GM12878 (cell line): ENCODE measurements around the gene HERPUD1. TPM values are rescaled to one million over a fixed set of nuclear protein-coding genes. Genes with fewer than 3 reads are reported as not detected.

ENCODE experiments used
- BMI1 ChIP-seq: fragments of 450-650 bp; IDR thresholded peaks from 2 replicates; pipeline ENCODE4 v1.6.1; 2016; ENCODE audit warnings: mild to moderate bottlenecking, moderate library complexity, borderline replicate concordance
- CREM ChIP-seq: IDR thresholded peaks from 2 replicates; pipeline ENCODE4 v1.6.1; 2014; ENCODE audit warnings: antibody characterized with exemption, low read depth
- DPF2 ChIP-seq: fragments of 450-650 bp; IDR thresholded peaks from 2 replicates; pipeline ENCODE4 v1.6.1; 2017; ENCODE audit warnings: mild to moderate bottlenecking
- E4F1 ChIP-seq: fragments of 450-650 bp; IDR thresholded peaks from 2 replicates; pipeline ENCODE4 v1.6.1; 2018; ENCODE audit warnings: borderline replicate concordance, mild to moderate bottlenecking; ENCODE audit not compliant: partially characterized antibody
- EP300 ChIP-seq, 2 experiments: fragments of 150-350 bp in 1 of 2; IDR thresholded peaks; 2 replicates each; pipeline ENCODE4 v1.6.1; 2011 to 2012; ENCODE audit warnings: low read depth in 2 of 2, low read length in 2 of 2, borderline replicate concordance in 1 of 2, improper control_type of control experiment in 1 of 2, inconsistent platforms in 1 of 2; ENCODE audit not compliant: control insufficient read depth in 1 of 2
- ETV6 ChIP-seq, 2 experiments: fragments of 450-650 bp in 1 of 2; IDR thresholded peaks in 1 of 2; conservative IDR thresholded peaks in 1 of 2; 2 replicates each; pipeline ENCODE4 v1.6.1; 2014; ENCODE audit warnings: antibody characterized with exemption in 1 of 2, borderline replicate concordance in 1 of 2, low read depth in 1 of 2, mild to moderate bottlenecking in 1 of 2, moderate library complexity in 1 of 2
- GATAD2B ChIP-seq: fragments of 450-650 bp; conservative IDR thresholded peaks from 2 replicates; pipeline ENCODE4 v1.6.1; 2017; ENCODE audit warnings: low read depth, mild to moderate bottlenecking, moderate library complexity
- HDGF ChIP-seq: fragments of 450-650 bp; IDR thresholded peaks from 2 replicates; pipeline ENCODE4 v1.6.1; 2016; ENCODE audit warnings: antibody characterized with exemption
- MAX ChIP-seq: IDR thresholded peaks from 2 replicates; pipeline ENCODE4 v1.6.1; 2012; ENCODE audit warnings: low read depth, low read length, improper control_type of control experiment
- MTA2 ChIP-seq: fragments of 450-650 bp; IDR thresholded peaks from 2 replicates; pipeline ENCODE4 v1.6.1; 2016; ENCODE audit warnings: low read depth, mild to moderate bottlenecking, moderate library complexity
- NFYB ChIP-seq: IDR thresholded peaks from 2 replicates; pipeline ENCODE4 v1.6.1; 2011; ENCODE audit warnings: low read depth, mild to moderate bottlenecking, low read length, improper control_type of control experiment, moderate library complexity; ENCODE audit not compliant: insufficient read depth
- PML ChIP-seq: IDR thresholded peaks from 2 replicates; pipeline ENCODE4 v1.6.1; 2012; ENCODE audit warnings: low read length, inconsistent platforms
- POU2F2 ChIP-seq: IDR thresholded peaks from 3 replicates; pipeline ENCODE4 v1.6.1; 2011; ENCODE audit warnings: low read depth, mild to moderate bottlenecking, low read length, borderline replicate concordance
- RCOR1 ChIP-seq: conservative IDR thresholded peaks from 2 replicates; pipeline ENCODE4 v1.6.1; 2012; ENCODE audit warnings: low read depth, low read length, improper control_type of control experiment
- RUNX3 ChIP-seq: IDR thresholded peaks from 2 replicates; pipeline ENCODE4 v1.6.1; 2012; ENCODE audit warnings: low read length, inconsistent platforms
- SMAD1 ChIP-seq: fragments of 450-650 bp; IDR thresholded peaks from 2 replicates; pipeline ENCODE4 v1.6.1; 2018; ENCODE audit warnings: mild to moderate bottlenecking, low read depth; ENCODE audit not compliant: partially characterized antibody
- SMARCA5 ChIP-seq: fragments of 450-650 bp; IDR thresholded peaks from 2 replicates; pipeline ENCODE4 v1.6.1; 2017; ENCODE audit warnings: mild to moderate bottlenecking
- TCF3 ChIP-seq: IDR thresholded peaks from 2 replicates; pipeline ENCODE4 v1.6.1; 2012; ENCODE audit warnings: low read depth, mild to moderate bottlenecking, low read length, borderline replicate concordance; ENCODE audit not compliant: insufficient read depth
- WRNIP1 ChIP-seq: IDR thresholded peaks from 2 replicates; pipeline ENCODE4 v1.6.1; 2011; ENCODE audit warnings: low read depth, low read length, improper control_type of control experiment, borderline replicate concordance
- YY1 ChIP-seq: IDR thresholded peaks from 2 replicates; pipeline ENCODE4 v1.6.1; 2011; ENCODE audit warnings: low read depth, mild to moderate bottlenecking, low read length
- ZNF207 ChIP-seq: fragments of 450-650 bp; IDR thresholded peaks from 2 replicates; pipeline ENCODE4 v1.6.1; 2014; ENCODE audit warnings: antibody characterized with exemption, mild to moderate bottlenecking, borderline replicate concordance
- polyA plus RNA-seq, 11 experiments: library from polyadenylated mRNA; depleted of rRNA in 4 of 11; unstranded in 6 of 11; stranded (reverse) in 5 of 11; fragments of >200 nt; fragmentation: Nextera tagmentation in 4 of 11; fragmentation: Illumina TruSeq in 1 of 11; extraction: Ambion mirVana in 4 of 11; extraction: Trizol in 1 of 11; gene quantifications; 1 replicate in 1 of 11; 2 replicates in 10 of 11; pipeline versions ENCODE4 v1.2.1 to v1.2.3, GENCODE V29; 2011 to 2016; ENCODE audit warnings: inconsistent platforms in 2 of 11, missing spikeins in 2 of 11, low read depth in 1 of 11
- total RNA-seq, 4 experiments: library from RNA; depleted of rRNA in 3 of 4; stranded (reverse); fragments of >200 nt in 3 of 4; fragmentation: Illumina TruSeq in 1 of 4; extraction: Trizol in 1 of 4; gene quantifications; 2 replicates each; pipeline versions ENCODE4 v1.2.1 to v1.2.3, GENCODE V29; 2013 to 2021
- TF ChIP-seq, protein P1 (sequence below): fragments of 450-650 bp; IDR thresholded peaks from 2 replicates; pipeline ENCODE4 v1.6.1; 2018; ENCODE audit warnings: mild to moderate bottlenecking, low read depth, moderate library complexity; ENCODE audit not compliant: partially characterized antibody
- TF ChIP-seq, protein P2 (sequence below): IDR thresholded peaks from 2 replicates; pipeline ENCODE4 v1.6.1; 2011; ENCODE audit warnings: low read depth, low read length, improper control_type of control experiment, borderline replicate concordance

The HERPUD1 gene
- total and polyA plus RNA-seq, 10 of the 15 experiments (the other 5 are each of a cell fraction or from before 2014, with no cell fraction given) = 32.6 to 212 (median 122) TPM

GRCh38 chr16:56988948-56989945 lies 57.3 kb downstream of the HERPUD1 start, which contains the start of gene NLRC5 (continued):
- TF ChIP-seq, protein P1, sequence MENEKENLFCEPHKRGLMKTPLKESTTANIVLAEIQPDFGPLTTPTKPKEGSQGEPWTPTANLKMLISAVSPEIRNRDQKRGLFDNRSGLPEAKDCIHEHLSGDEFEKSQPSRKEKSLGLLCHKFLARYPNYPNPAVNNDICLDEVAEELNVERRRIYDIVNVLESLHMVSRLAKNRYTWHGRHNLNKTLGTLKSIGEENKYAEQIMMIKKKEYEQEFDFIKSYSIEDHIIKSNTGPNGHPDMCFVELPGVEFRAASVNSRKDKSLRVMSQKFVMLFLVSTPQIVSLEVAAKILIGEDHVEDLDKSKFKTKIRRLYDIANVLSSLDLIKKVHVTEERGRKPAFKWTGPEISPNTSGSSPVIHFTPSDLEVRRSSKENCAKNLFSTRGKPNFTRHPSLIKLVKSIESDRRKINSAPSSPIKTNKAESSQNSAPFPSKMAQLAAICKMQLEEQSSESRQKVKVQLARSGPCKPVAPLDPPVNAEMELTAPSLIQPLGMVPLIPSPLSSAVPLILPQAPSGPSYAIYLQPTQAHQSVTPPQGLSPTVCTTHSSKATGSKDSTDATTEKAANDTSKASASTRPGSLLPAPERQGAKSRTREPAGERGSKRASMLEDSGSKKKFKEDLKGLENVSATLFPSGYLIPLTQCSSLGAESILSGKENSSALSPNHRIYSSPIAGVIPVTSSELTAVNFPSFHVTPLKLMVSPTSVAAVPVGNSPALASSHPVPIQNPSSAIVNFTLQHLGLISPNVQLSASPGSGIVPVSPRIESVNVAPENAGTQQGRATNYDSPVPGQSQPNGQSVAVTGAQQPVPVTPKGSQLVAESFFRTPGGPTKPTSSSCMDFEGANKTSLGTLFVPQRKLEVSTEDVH = no peak
- 0 out of 2 replicates have a peak, but pooled peaks have one; percentile 79 for TF ChIP-seq HDGF
- TF ChIP-seq DPF2 = peak; percentile 86
- TF ChIP-seq ETV6 (conservative IDR thresholded peaks at IDR 0.05 in 1 of 2, IDR thresholded peaks at IDR 0.05 in 1 of 2; ENCODE audit: borderline replicate concordance in 1 of 2, low read depth in 1 of 2) = no peak
- TF ChIP-seq SMAD1 = no peak
- peak; percentile 40; the same call in 1 of the 2 replicates for TF ChIP-seq YY1
- TF ChIP-seq, protein P2, sequence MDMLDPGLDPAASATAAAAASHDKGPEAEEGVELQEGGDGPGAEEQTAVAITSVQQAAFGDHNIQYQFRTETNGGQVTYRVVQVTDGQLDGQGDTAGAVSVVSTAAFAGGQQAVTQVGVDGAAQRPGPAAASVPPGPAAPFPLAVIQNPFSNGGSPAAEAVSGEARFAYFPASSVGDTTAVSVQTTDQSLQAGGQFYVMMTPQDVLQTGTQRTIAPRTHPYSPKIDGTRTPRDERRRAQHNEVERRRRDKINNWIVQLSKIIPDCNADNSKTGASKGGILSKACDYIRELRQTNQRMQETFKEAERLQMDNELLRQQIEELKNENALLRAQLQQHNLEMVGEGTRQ = no peak
- TF ChIP-seq MAX = peak; percentile 79
- peak; percentile 71; the same call in 1 of the 3 replicates for TF ChIP-seq POU2F2
- TF ChIP-seq RUNX3 = no peak
- TF ChIP-seq PML = peak; percentile 25; the same call in 1 of the 2 replicates
- TF ChIP-seq CREM = no peak
- TF ChIP-seq TCF3 = 0 out of 2 replicates have a peak, but pooled peaks have one; percentile 57
- TF ChIP-seq RCOR1 = no peak
- TF ChIP-seq NFYB = no peak
- TF ChIP-seq SMARCA5 = peak; percentile 33
- no peak for TF ChIP-seq ZNF207
- no peak for TF ChIP-seq E4F1
- no peak for TF ChIP-seq WRNIP1
- peak; percentile 94 for TF ChIP-seq GATAD2B
- TF ChIP-seq EP300 (IDR thresholded peaks at IDR 0.05; ENCODE audit: borderline replicate concordance in 1 of 2, control insufficient read depth in 1 of 2, low read depth in 2 of 2, low read length in 2 of 2) = no peak
- no peak for TF ChIP-seq BMI1
- TF ChIP-seq MTA2 = peak; percentile 15; the same call in 1 of the 2 replicates
